GM12878 (cell line): ENCODE measurements around the gene CSRP3. TPM values are rescaled to one million over a fixed set of nuclear protein-coding genes. Genes with fewer than 3 reads are reported as not detected.

Experiments
- ATAC-seq: fragments of 200-7000 bp; cut with Tn5 transposase; 3 replicates; pipeline ENCODE4 v1.9.1; 2020; ENCODE audit warnings: mild to moderate bottlenecking, moderate library complexity
- BruUV-seq: library from RNA; stranded (reverse); fragments of 400-500 nt; replicated peaks from 2 replicates; lab custom pipeline; 2021; lab: Mats Ljungman, UMichigan
- CTCF ChIA-PET: fragments of 300-600 bp; sonication (Branson Sonifier 250); formaldehyde crosslinking; extraction: SDS; loops from one replicate; lab custom pipeline; 2021; ENCODE audit warnings: inconsistent platforms; lab: Yijun Ruan, JAX
- POLR2A ChIA-PET: fragments of 350-600 bp; formaldehyde crosslinking; extraction: SDS; loops from one replicate; lab custom pipeline; 2021; ENCODE audit warnings: inconsistent platforms; lab: Charles Lee
- RAD21 ChIA-PET: fragments of 300-600 bp; sonication (Branson Sonifier 250); formaldehyde crosslinking; loops from one replicate; lab custom pipeline; 2023; ENCODE audit warnings: antibody characterized with exemption; ENCODE audit not compliant: unreplicated experiment; lab: Charles Lee
- SMC1A ChIA-PET: fragments of 300-600 bp; sonication (Branson Sonifier 250); formaldehyde crosslinking; loops from one replicate; lab custom pipeline; 2023; ENCODE audit not compliant: unreplicated experiment, uncharacterized antibody; lab: Charles Lee
- DNase-seq: peaks from one replicate; pipeline ENCODE4 v3.0.0-alpha.2; 2011; ENCODE audit warnings: low read depth, low spot score
- FAIRE-seq: peaks from 3 replicates; lab custom pipeline; 2011; peaks lifted over from hg19 to GRCh38; lab: Jason Lieb, UNC
- H2AFZ ChIP-seq: 2 replicates; pipeline ENCODE4 v1.6.0; 2011; ENCODE audit warnings: low read depth, low read length, control low read depth; ENCODE audit not compliant: control insufficient read depth
- H3K27ac ChIP-seq: 2 replicates; pipeline ENCODE4 v1.5.1; 2011; ENCODE audit warnings: control low read depth; ENCODE audit not compliant: control insufficient read depth, insufficient read depth
- H3K27me3 ChIP-seq, 2 experiments: replicated peaks in 1 of 2; 2 replicates each; pipeline versions ENCODE4 v1.6.0 to v1.6.1; 2011; ENCODE audit warnings: low read length in 1 of 2; ENCODE audit not compliant: control insufficient read depth in 2 of 2, insufficient read depth in 2 of 2
- H3K36me3 ChIP-seq, 2 experiments: 2 replicates each; pipeline ENCODE4 v1.5.1; 2011; ENCODE audit warnings: low read length in 1 of 2; ENCODE audit not compliant: control insufficient read depth in 2 of 2, insufficient read depth in 2 of 2
- H3K4me1 ChIP-seq: 2 replicates; pipeline ENCODE4 v1.6.1; 2011; ENCODE audit warnings: mild to moderate bottlenecking, low read length, moderate library complexity, mixed read lengths; ENCODE audit not compliant: control insufficient read depth, insufficient read depth
- H3K4me2 ChIP-seq: 2 replicates; pipeline ENCODE4 v1.6.0; 2011; ENCODE audit warnings: control low read depth; ENCODE audit not compliant: control insufficient read depth, insufficient read depth
- H3K4me3 ChIP-seq: fragments of 200-600 bp; sonication (generic); 2 replicates; pipeline ENCODE4 v1.5.1; 2016
- H3K79me2 ChIP-seq: 2 replicates; pipeline ENCODE4 v1.6.0; 2011; ENCODE audit warnings: low read length; ENCODE audit not compliant: control insufficient read depth, insufficient read depth
- H3K9ac ChIP-seq: 2 replicates; pipeline ENCODE4 v1.8.0; 2011; ENCODE audit warnings: low read length, control low read depth, mixed read lengths; ENCODE audit not compliant: control insufficient read depth, insufficient read depth
- H3K9me3 ChIP-seq: replicated peaks from 3 replicates; pipeline ENCODE4 v1.5.1; 2011; ENCODE audit warnings: mild to moderate bottlenecking, low read length; ENCODE audit not compliant: control insufficient read depth, insufficient read depth
- H4K20me1 ChIP-seq: 2 replicates; pipeline ENCODE4 v1.6.0; 2011; ENCODE audit not compliant: control insufficient read depth, insufficient read depth
- CUX1 ChIP-seq: IDR thresholded peaks from 2 replicates; pipeline ENCODE4 v1.6.1; 2012; ENCODE audit warnings: improper control_type of control experiment, low read depth, low read length; ENCODE audit not compliant: insufficient replicate concordance
- ZBTB40 ChIP-seq: fragments of 450-650 bp; IDR thresholded peaks from 2 replicates; pipeline ENCODE4 v1.6.1; 2016; ENCODE audit warnings: mild to moderate bottlenecking, moderate library complexity, borderline replicate concordance
- ZNF384 ChIP-seq: IDR thresholded peaks from 2 replicates; pipeline ENCODE4 v1.6.1; 2012; ENCODE audit warnings: low read depth, mild to moderate bottlenecking, low read length, improper control_type of control experiment, borderline replicate concordance
- WGBS: methylation state at CpG from one replicate; pipeline ENCODE4 v1.1.6; 2016; ENCODE audit warnings: low lambda C conversion rate; ENCODE audit not compliant: insufficient replicate concordance, insufficient coverage; ENCODE audit errors: missing lambda C conversion rate; 5-methylcytosine and 5-hydroxymethylcytosine counted together
- in situ Hi-C: fragments of 300-500 bp; cut with MboI; formaldehyde crosslinking; loops from 9 replicates; pipeline ENCODE4 v1.14.3; 2018; ENCODE audit warnings: mixed read lengths
- intact Hi-C: fragments of 100-400 bp; cut with micrococcal nuclease; formaldehyde crosslinking; loops from one replicate; pipeline ENCODE4 v1.14.2; 2022; ENCODE audit not compliant: unreplicated experiment
- polyA plus RNA-seq, 11 experiments: library from polyadenylated mRNA; depleted of rRNA in 4 of 11; unstranded in 6 of 11; stranded (reverse) in 5 of 11; fragments of >200 nt; fragmentation: Nextera tagmentation in 4 of 11; fragmentation: Illumina TruSeq in 1 of 11; extraction: Ambion mirVana in 4 of 11; extraction: Trizol in 1 of 11; gene quantifications; 1 replicate in 1 of 11; 2 replicates in 10 of 11; pipeline versions ENCODE4 v1.2.1 to v1.2.3, GENCODE V29; 2011 to 2016; ENCODE audit warnings: inconsistent platforms in 2 of 11, missing spikeins in 2 of 11, low read depth in 1 of 11
- total RNA-seq, 4 experiments: library from RNA; depleted of rRNA in 3 of 4; stranded (reverse); fragments of >200 nt in 3 of 4; fragmentation: Illumina TruSeq in 1 of 4; extraction: Trizol in 1 of 4; gene quantifications; 2 replicates each; pipeline versions ENCODE4 v1.2.1 to v1.2.3, GENCODE V29; 2013 to 2021

CSRP3 gene
- total and polyA plus RNA-seq, 10 of the 15 experiments (the other 5 are each of a cell fraction or from before 2014, with no cell fraction given) = not detected

DNA sequence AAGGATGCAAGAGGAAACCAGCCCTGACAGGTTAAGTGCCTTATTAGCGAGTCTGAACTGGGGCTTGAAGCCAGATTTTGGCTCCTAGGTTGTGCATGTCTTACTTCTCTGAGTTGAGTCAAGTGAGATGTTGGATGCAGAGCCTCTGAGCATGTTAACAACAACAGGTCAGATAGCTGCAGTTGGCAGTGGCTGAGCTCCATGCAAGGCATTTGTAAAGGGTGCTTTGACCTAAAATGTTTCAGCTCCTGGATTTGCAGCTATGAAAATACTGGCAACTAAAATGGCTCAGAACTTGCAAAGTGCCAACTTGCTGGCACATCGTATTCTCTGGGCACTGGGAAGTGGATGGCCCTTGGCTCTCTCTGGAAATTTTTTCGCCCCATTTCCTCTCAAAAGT is 16.4 kb upstream of the CSRP3 start:
- ChIA-PET CTCF (interaction anchor here (0.7 to 1.0 kb wide), 3 partner anchors 14 to 141 kb away, joined by 3 to 4 read pairs (median 3); no protein-coding TSS in a partner anchor), RAD21 (no interaction called here), SMC1A (no interaction called here), POLR2A (no interaction called here)
- no peaks in the 10 kb centered on the region for H4K20me1 ChIP-seq
- WGBS = 43% methylated on average over 3 of the region's 3 CpGs
- no peak overlapping the region for H3K4me3 ChIP-seq
- no peak for FAIRE-seq
- H3K27me3 ChIP-seq = no peaks in the 10 kb centered on the region
- no peak overlapping the region for H3K4me2 ChIP-seq
- no TSS peak for BruUV-seq
- ATAC-seq = no peak
- H3K36me3 ChIP-seq = no peaks in the 10 kb centered on the region
- no peaks in the 10 kb centered on the region for H3K9me3 ChIP-seq
- in situ Hi-C loops = no loop called here
- H3K9ac ChIP-seq = no peak overlapping the region
- intact Hi-C loops = no loop called here
- H2AFZ ChIP-seq = no peak overlapping the region
- DNase-seq = no peak
- H3K27ac ChIP-seq = no peak overlapping the region
- H3K79me2 ChIP-seq = no peaks in the 10 kb centered on the region
- H3K4me1 ChIP-seq = no peaks in the 10 kb centered on the region
- no peak for TF ChIP-seq CUX1
- TF ChIP-seq ZNF384 = no peak
- TF ChIP-seq ZBTB40 = no peak
